ENCODE results near the gene SLC4A2.

SLC4A2 gene

GRCh38 chr7:151060113-151060415, 675 bp downstream of the SLC4A2 start:
- H4K20me1 ChIP-seq (ENCODE audit: insufficient read depth, low read length) = no peaks in the 10 kb centered on the region
- peak overlapping the region; percentile 66; the same call in 1 of the 2 replicates for H3K9ac ChIP-seq (ENCODE audit: low read length)
- H3K27me3 ChIP-seq (replicated peaks; ENCODE audit: insufficient read depth, low read length) = no peaks in the 10 kb centered on the region
- DNase-seq = no peak
- H3K4me1 ChIP-seq (ENCODE audit: low read length) = peaks cover 6% of the 10 kb centered on the region
- peak overlapping the region; percentile 88 for H2AFZ ChIP-seq (ENCODE audit: low read length)
- H3K79me2 ChIP-seq (ENCODE audit: low read length) = peaks cover 36% of the 10 kb centered on the region
- peak overlapping the region; percentile 86 for H3K4me2 ChIP-seq (ENCODE audit: low read depth, low read length)
- H3K27ac ChIP-seq (ENCODE audit: low read length) = no peak overlapping the region
- H3K9me3 ChIP-seq (replicated peaks; ENCODE audit: insufficient read depth, low read length) = no peaks in the 10 kb centered on the region
- H3K9me2 ChIP-seq (replicated peaks; ENCODE audit: insufficient read depth, low read length) = no peaks in the 10 kb centered on the region
- peak overlapping the region; percentile 87 for H3K4me3 ChIP-seq (ENCODE audit: low read length)
- no peaks in the 10 kb centered on the region for H3K36me3 ChIP-seq (replicated peaks; ENCODE audit: insufficient read depth, low read length)
- H3F3A ChIP-seq (ENCODE audit: insufficient read depth, low read length) = peaks cover 12% of the 10 kb centered on the region
- no peak for TF ChIP-seq EZH2 (optimal IDR thresholded peaks at IDR 0.05; ENCODE audit: low read depth, low read length)
- no peak for TF ChIP-seq CTCF (IDR thresholded peaks at IDR 0.05; ENCODE audit: low read length)
- TF ChIP-seq EZH2phosphoT487 (IDR thresholded peaks at IDR 0.05; ENCODE audit: low read length) = no peak

GRCh38 chr7:151060416-151061212, 1.2 kb downstream of the SLC4A2 start:
- H3F3A ChIP-seq (ENCODE audit: insufficient read depth, low read length) = peaks cover 12% of the 10 kb centered on the region
- H3K36me3 ChIP-seq (replicated peaks; ENCODE audit: insufficient read depth, low read length) = no peaks in the 10 kb centered on the region
- H3K9me2 ChIP-seq (replicated peaks; ENCODE audit: insufficient read depth, low read length) = no peaks in the 10 kb centered on the region
- H2AFZ ChIP-seq (ENCODE audit: low read length) = peak overlapping the region; percentile 88; the same call in 1 of the 2 replicates
- H3K9me3 ChIP-seq (replicated peaks; ENCODE audit: insufficient read depth, low read length) = no peaks in the 10 kb centered on the region
- peak overlapping the region; percentile 87 for H3K4me3 ChIP-seq (ENCODE audit: low read length)
- H3K4me2 ChIP-seq (ENCODE audit: low read depth, low read length) = peak overlapping the region; percentile 86
- no peaks in the 10 kb centered on the region for H3K27me3 ChIP-seq (replicated peaks; ENCODE audit: insufficient read depth, low read length)
- no peaks in the 10 kb centered on the region for H4K20me1 ChIP-seq (ENCODE audit: insufficient read depth, low read length)
- DNase-seq = no peak
- peaks cover 6% of the 10 kb centered on the region for H3K4me1 ChIP-seq (ENCODE audit: low read length)
- H3K9ac ChIP-seq (ENCODE audit: low read length) = peak overlapping the region; percentile 66; the same call in 1 of the 2 replicates
- peaks cover 36% of the 10 kb centered on the region for H3K79me2 ChIP-seq (ENCODE audit: low read length)
- H3K27ac ChIP-seq (ENCODE audit: low read length) = no peak overlapping the region
- TF ChIP-seq EZH2phosphoT487 (IDR thresholded peaks at IDR 0.05; ENCODE audit: low read length) = no peak
- no peak for TF ChIP-seq CTCF (IDR thresholded peaks at IDR 0.05; ENCODE audit: low read length)

GRCh38 chr7:151061213-151062110, 2.1 kb downstream of the SLC4A2 start:
- Histone ChIP-seq H3K9ac (ENCODE audit: low read length) (no peak overlapping the region), H3K27me3 (replicated peaks; ENCODE audit: insufficient read depth, low read length) (no peaks in the 10 kb centered on the region), H3K36me3 (replicated peaks; ENCODE audit: insufficient read depth, low read length) (no peaks in the 10 kb centered on the region), H3K4me1 (ENCODE audit: low read length) (peaks cover 6% of the 10 kb centered on the region), H3K9me2 (replicated peaks; ENCODE audit: insufficient read depth, low read length) (no peaks in the 10 kb centered on the region), H3K79me2 (ENCODE audit: low read length) (peaks cover 36% of the 10 kb centered on the region), H3F3A (ENCODE audit: insufficient read depth, low read length) (peaks cover 12% of the 10 kb centered on the region), H3K4me2 (ENCODE audit: low read depth, low read length) (no peak overlapping the region), H3K9me3 (replicated peaks; ENCODE audit: insufficient read depth, low read length) (no peaks in the 10 kb centered on the region), H3K4me3 (ENCODE audit: low read length) (no peak overlapping the region), H4K20me1 (ENCODE audit: insufficient read depth, low read length) (no peaks in the 10 kb centered on the region), H2AFZ (ENCODE audit: low read length) (no peak overlapping the region), H3K27ac (ENCODE audit: low read length) (no peak overlapping the region)
- DNase-seq = no peak
- TF ChIP-seq EZH2phosphoT487 (IDR thresholded peaks at IDR 0.05; ENCODE audit: low read length) (no peak), EZH2 (optimal IDR thresholded peaks at IDR 0.05; ENCODE audit: low read depth, low read length) (no peak), CTCF (IDR thresholded peaks at IDR 0.05; ENCODE audit: low read length) (no peak)

Data from MM.1S (cell line).